GM23248 (cell line): Measurements from ENCODE around the gene RPP25.

Experiments
- EZH2 ChIP-seq: fragments of 200-600 bp; sonication (generic); IDR thresholded peaks from 2 replicates; pipeline ENCODE4 v1.6.1; 2018; ENCODE audit warnings: antibody characterized with exemption, mild to moderate bottlenecking; ENCODE audit not compliant: insufficient read depth, poor library complexity, severe bottlenecking
- EZH2phosphoT487 ChIP-seq: fragments of 200-600 bp; sonication (generic); IDR thresholded peaks from 2 replicates; pipeline ENCODE4 v1.6.1; 2018; ENCODE audit warnings: antibody characterized with exemption, moderate library complexity, mild to moderate bottlenecking, low read depth; ENCODE audit not compliant: insufficient read depth

- TF ChIP-seq EZH2phosphoT487 (no peak), EZH2 (no peak)
These were observed 31.6 kb upstream of the RPP25 start for GRCh38 chr15:74988007-74988800.
